OCI-LY1 (cell line): ENCODE results near the gene RNF157.

Experiments
- EZH2 ChIP-seq: fragments of 200-600 bp; sonication (generic), shearing (Covaris generic); IDR thresholded peaks from 2 replicates; pipeline ENCODE4 v1.8.0; 2017; ENCODE audit warnings: borderline replicate concordance, mixed run types, mild to moderate bottlenecking, antibody characterized with exemption, low read length, moderate library complexity, mixed read lengths
- TF ChIP-seq, protein P1 (sequence below): fragments of 200-600 bp; sonication (generic), shearing (Covaris generic); IDR thresholded peaks from 2 replicates; pipeline ENCODE4 v1.5.1; 2017; ENCODE audit warnings: mild to moderate bottlenecking, antibody characterized with exemption, low read length, moderate library complexity, mixed read lengths

DNA sequence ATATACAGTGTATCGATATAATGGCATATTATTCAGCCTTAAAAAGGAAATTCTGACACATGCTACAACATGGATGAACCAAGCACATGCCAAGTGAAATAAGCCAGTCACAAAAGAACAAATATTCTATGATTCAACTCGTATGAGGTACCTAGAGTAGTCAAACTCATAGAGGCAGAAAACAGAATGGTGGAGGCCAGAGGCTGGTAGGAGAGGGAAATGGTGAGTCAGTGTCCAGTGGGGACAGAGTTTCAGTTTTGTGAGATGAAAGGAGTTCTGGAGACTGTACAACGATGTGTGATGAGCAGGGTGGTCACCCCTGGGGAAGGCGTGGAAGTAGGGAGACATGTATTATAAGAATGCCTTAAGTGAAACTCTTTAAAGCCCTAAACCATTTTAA lies 39.9 kb downstream of the RNF157 start:
- TF ChIP-seq, protein P1, sequence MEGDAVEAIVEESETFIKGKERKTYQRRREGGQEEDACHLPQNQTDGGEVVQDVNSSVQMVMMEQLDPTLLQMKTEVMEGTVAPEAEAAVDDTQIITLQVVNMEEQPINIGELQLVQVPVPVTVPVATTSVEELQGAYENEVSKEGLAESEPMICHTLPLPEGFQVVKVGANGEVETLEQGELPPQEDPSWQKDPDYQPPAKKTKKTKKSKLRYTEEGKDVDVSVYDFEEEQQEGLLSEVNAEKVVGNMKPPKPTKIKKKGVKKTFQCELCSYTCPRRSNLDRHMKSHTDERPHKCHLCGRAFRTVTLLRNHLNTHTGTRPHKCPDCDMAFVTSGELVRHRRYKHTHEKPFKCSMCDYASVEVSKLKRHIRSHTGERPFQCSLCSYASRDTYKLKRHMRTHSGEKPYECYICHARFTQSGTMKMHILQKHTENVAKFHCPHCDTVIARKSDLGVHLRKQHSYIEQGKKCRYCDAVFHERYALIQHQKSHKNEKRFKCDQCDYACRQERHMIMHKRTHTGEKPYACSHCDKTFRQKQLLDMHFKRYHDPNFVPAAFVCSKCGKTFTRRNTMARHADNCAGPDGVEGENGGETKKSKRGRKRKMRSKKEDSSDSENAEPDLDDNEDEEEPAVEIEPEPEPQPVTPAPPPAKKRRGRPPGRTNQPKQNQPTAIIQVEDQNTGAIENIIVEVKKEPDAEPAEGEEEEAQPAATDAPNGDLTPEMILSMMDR: no peak
- TF ChIP-seq EZH2: no peak
